CD4-positive, CD25-positive, alpha-beta regulatory T cell (primary cell): ENCODE data around the gene CDH23. TPM values are rescaled to one million over a fixed set of nuclear protein-coding genes. Genes with fewer than 3 reads are reported as not detected.

ENCODE experiments used
- ATAC-seq, 2 donors: fragments of 150-1000 bp; cut with Tn5 transposase; one replicate each; pipeline ENCODE4 v1.10.0; 2021; ENCODE audit warnings: low read depth in 2 of 2, moderate number of reproducible peaks in 2 of 2, moderate library complexity in 1 of 2
- DNase-seq, 3 donors: peaks; one replicate each; pipeline versions ENCODE4 v3.0.0 to v3.0.0-alpha.2; 2012 to 2022; ENCODE audit warnings: mixed read lengths in 1 of 3
- H3K27ac ChIP-seq: one replicate; pipeline ENCODE4 v1.7.0; 2013; ENCODE audit warnings: mild to moderate bottlenecking, low read length; ENCODE audit not compliant: insufficient read depth, poor library complexity, severe bottlenecking
- H3K27me3 ChIP-seq: one replicate; pipeline ENCODE4 v1.7.0; 2013; ENCODE audit warnings: low read length; ENCODE audit not compliant: control insufficient read depth, insufficient read depth
- H3K36me3 ChIP-seq: one replicate; pipeline ENCODE4 v1.7.0; 2013; ENCODE audit warnings: mild to moderate bottlenecking, low read length, moderate library complexity; ENCODE audit not compliant: control insufficient read depth, insufficient read depth
- H3K4me1 ChIP-seq: 2 replicates; pipeline ENCODE4 v1.7.0; 2013; ENCODE audit warnings: mild to moderate bottlenecking, low read length; ENCODE audit not compliant: insufficient read depth, control insufficient read depth, poor library complexity, severe bottlenecking
- H3K4me3 ChIP-seq: one replicate; pipeline ENCODE4 v1.7.0; 2013; ENCODE audit warnings: low read depth, mild to moderate bottlenecking, low read length, moderate library complexity
- H3K9me3 ChIP-seq, 2 experiments: 1 replicate in 1 of 2; 2 replicates in 1 of 2; pipeline ENCODE4 v1.7.0; 2013; ENCODE audit warnings: low read length in 2 of 2, mild to moderate bottlenecking in 1 of 2, moderate library complexity in 1 of 2; ENCODE audit not compliant: control insufficient read depth in 2 of 2
- H3K27ac Mint-ChIP-seq, 3 donors: one replicate each; pipeline ENCODE4 v1.8.0; 2020 to 2022; ENCODE audit warnings: mild to moderate bottlenecking in 3 of 3, mixed read lengths in 3 of 3, moderate library complexity in 2 of 3
- H3K27me3 Mint-ChIP-seq: one replicate; pipeline ENCODE4 v1.8.0; 2022; ENCODE audit warnings: mild to moderate bottlenecking, mixed read lengths
- H3K36me3 Mint-ChIP-seq: one replicate; pipeline ENCODE4 v1.8.0; 2020; ENCODE audit warnings: mixed read lengths
- H3K4me1 Mint-ChIP-seq, 4 donors: one replicate each; pipeline ENCODE4 v1.8.0; 2020 to 2022; ENCODE audit warnings: mixed read lengths in 4 of 4, mild to moderate bottlenecking in 1 of 4
- H3K4me3 Mint-ChIP-seq, 4 donors: one replicate each; pipeline ENCODE4 v1.8.0; 2020 to 2022; ENCODE audit warnings: mild to moderate bottlenecking in 4 of 4, mixed read lengths in 4 of 4, moderate library complexity in 3 of 4
- H3K9me3 Mint-ChIP-seq, 7 donors: one replicate each; pipeline ENCODE4 v1.8.0; 2020 to 2022; ENCODE audit warnings: mixed read lengths in 7 of 7, mild to moderate bottlenecking in 3 of 7, moderate library complexity in 2 of 7
- polyA plus RNA-seq, 4 donors: library from polyadenylated mRNA; unstranded; fragments of 300-500 nt; fragmentation: Illumina TruSeq; gene quantifications; one replicate each; pipeline ENCODE4 v1.2.3, GENCODE V29; 2021
- total RNA-seq: library from RNA; stranded (reverse); gene quantifications from one replicate; pipeline ENCODE4 v1.2.3, GENCODE V29; 2022

Gene CDH23
- total and polyA plus RNA-seq, 5 donors from 2014 or later: 0.17 to 5.6 (median 1.1) TPM

DNA sequence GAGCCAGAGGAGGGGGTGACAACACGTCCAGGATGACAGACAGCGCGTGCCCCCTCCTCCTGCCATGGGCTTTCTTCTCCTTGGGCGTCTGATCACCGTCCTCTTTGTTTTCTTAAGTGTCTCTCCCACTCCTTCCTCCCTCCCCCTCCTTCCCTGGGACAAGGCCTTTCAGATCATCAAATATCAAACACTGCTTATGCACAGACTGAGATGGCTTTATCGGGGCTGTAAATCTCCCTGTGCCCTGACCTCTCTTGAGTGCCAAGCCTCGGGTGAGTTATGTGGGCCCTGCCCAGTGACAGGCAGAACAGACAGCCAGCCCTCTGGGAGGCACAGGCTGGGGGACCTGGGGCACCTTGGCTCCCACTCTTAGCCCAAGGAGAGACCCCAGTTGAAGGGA lies 206.4 kb downstream of the CDH23 start:
- Mint-ChIP-seq H3K27me3 (peaks cover 4% of the 10 kb centered on the region), H3K4me1 (no peaks in the 10 kb centered on the region), H3K4me3 (no peak overlapping the region), H3K27ac (no peak overlapping the region), H3K9me3 (no peaks in the 10 kb centered on the region), H3K36me3 (no peaks in the 10 kb centered on the region)
- Histone ChIP-seq H3K27me3 (no peaks in the 10 kb centered on the region), H3K4me1 (no peaks in the 10 kb centered on the region), H3K36me3 (no peaks in the 10 kb centered on the region), H3K9me3 (no peaks in the 10 kb centered on the region), H3K27ac (no peak overlapping the region), H3K4me3 (no peak overlapping the region)
- no peak for DNase-seq
- no peak for ATAC-seq

DNA sequence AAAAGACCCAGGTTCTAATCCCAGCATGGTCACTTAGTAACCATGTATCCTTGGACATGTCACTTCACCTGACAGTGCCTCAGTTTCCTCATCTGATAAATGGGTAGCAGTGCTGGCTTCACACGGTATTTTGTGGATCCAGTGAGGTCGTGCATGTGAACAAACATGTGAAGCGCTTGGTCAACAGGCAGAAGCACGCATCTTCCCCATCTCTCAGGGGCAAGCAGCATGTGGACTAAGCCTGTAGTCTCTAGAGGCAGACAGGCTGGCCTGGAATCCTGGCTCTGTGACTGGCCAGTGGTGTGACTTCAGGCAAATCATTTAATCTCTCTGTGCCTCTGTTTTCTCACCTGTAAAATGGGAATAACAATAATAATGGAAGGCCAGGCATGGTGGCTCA lies 207.0 kb downstream of the CDH23 start:
- Mint-ChIP-seq H3K4me3 (no peak overlapping the region), H3K4me1 (no peaks in the 10 kb centered on the region), H3K36me3 (no peaks in the 10 kb centered on the region), H3K9me3 (no peaks in the 10 kb centered on the region), H3K27ac (no peak overlapping the region), H3K27me3 (peaks cover 4% of the 10 kb centered on the region)
- H3K4me3 ChIP-seq: no peak overlapping the region
- H3K27me3 ChIP-seq: no peaks in the 10 kb centered on the region
- ATAC-seq (no peak), DNase-seq (no peak)
- H3K36me3 ChIP-seq: no peaks in the 10 kb centered on the region
- H3K4me1 ChIP-seq: no peaks in the 10 kb centered on the region
- H3K9me3 ChIP-seq: no peaks in the 10 kb centered on the region
- H3K27ac ChIP-seq: no peak overlapping the region

DNA sequence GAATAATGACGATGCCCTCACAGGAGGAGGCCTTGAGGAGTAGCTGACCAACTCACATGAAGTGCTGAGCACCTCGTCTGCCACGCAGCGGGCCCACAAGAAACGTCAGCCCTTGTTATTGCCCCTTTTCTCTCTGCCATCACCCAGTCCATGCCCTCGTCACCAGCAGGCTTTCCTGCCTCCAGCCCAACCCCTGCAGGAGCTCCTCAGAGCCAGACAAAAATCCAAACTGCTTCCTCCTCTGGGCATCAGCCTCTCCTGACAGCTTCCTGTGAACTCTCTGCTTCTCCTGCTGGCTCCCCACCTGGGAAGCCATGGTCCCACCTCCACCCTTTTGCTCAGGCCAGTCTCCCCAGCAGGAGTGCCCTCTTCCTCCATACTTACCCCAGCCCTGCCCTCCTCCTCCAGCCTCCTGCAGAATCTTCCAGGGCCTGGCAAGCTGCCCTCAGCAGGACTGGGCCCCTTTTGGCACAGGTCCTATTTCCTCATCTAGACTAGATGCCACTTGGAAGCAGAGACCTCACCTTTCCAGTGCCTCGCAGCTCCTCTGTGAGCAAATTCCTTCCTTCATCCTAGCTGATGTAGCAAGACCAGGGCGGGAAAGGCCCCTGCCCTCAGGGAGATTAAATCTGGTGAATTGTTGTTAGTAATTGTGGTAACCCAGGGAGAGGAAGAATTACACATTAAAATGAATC lies 207.8 kb downstream of the CDH23 start:
- H3K27ac ChIP-seq: no peak overlapping the region
- Mint-ChIP-seq H3K9me3 (no peaks in the 10 kb centered on the region), H3K4me1 (peaks cover 0 to 3% (median 0%) of the 10 kb centered on the region in 4 donors), H3K36me3 (no peaks in the 10 kb centered on the region), H3K27me3 (peaks cover 4% of the 10 kb centered on the region), H3K27ac (peak overlapping the region in 1 of 3 donors; percentile 68), H3K4me3 (no peak overlapping the region)
- H3K4me1 ChIP-seq: no peaks in the 10 kb centered on the region
- H3K4me3 ChIP-seq: no peak overlapping the region
- no peaks in the 10 kb centered on the region for H3K9me3 ChIP-seq
- no peak for DNase-seq
- H3K36me3 ChIP-seq: no peaks in the 10 kb centered on the region
- ATAC-seq: no peak
- H3K27me3 ChIP-seq: no peaks in the 10 kb centered on the region

DNA sequence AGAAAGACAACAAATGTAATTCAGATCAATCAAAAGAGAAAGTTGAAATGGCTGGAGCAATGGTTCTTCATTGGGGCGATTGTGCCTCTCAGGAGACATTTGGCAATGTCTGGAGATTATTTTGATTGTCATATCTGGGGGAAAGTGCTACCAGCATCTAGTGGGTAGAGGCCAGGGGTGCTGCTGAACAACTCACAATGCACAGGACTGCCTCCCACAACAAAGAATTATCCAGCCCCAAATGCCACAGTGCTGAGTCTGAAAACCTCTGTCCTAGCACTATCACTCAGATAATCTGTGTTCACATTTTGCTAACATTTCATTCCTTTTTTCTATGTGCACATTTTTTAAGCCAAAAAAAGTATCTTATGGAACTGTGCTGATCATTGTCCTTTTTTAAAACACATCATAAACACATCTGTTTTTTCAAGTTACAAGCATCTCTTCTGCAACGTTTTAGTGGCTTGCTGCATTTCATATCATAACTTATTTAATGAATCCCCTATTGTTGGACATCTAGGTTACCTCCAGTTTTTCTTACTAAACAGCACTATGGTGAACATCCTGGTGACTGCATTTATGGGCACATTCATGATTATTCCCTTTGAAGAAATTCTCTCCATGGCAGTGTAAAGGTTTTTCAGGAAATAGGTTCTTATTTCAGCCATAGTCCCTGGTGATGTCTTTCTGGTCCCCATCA lies 208.7 kb downstream of the CDH23 start:
- Mint-ChIP-seq H3K27me3 (peaks cover 4% of the 10 kb centered on the region), H3K27ac (no peak overlapping the region), H3K9me3 (no peaks in the 10 kb centered on the region), H3K36me3 (no peaks in the 10 kb centered on the region), H3K4me1 (peaks cover 0 to 3% (median 0%) of the 10 kb centered on the region in 4 donors), H3K4me3 (no peak overlapping the region)
- ATAC-seq (no peak), DNase-seq (no peak)
- no peak overlapping the region for H3K27ac ChIP-seq
- no peak overlapping the region for H3K4me3 ChIP-seq
- H3K36me3 ChIP-seq: no peaks in the 10 kb centered on the region
- H3K27me3 ChIP-seq: no peaks in the 10 kb centered on the region
- no peaks in the 10 kb centered on the region for H3K9me3 ChIP-seq
- H3K4me1 ChIP-seq: no peaks in the 10 kb centered on the region

DNA sequence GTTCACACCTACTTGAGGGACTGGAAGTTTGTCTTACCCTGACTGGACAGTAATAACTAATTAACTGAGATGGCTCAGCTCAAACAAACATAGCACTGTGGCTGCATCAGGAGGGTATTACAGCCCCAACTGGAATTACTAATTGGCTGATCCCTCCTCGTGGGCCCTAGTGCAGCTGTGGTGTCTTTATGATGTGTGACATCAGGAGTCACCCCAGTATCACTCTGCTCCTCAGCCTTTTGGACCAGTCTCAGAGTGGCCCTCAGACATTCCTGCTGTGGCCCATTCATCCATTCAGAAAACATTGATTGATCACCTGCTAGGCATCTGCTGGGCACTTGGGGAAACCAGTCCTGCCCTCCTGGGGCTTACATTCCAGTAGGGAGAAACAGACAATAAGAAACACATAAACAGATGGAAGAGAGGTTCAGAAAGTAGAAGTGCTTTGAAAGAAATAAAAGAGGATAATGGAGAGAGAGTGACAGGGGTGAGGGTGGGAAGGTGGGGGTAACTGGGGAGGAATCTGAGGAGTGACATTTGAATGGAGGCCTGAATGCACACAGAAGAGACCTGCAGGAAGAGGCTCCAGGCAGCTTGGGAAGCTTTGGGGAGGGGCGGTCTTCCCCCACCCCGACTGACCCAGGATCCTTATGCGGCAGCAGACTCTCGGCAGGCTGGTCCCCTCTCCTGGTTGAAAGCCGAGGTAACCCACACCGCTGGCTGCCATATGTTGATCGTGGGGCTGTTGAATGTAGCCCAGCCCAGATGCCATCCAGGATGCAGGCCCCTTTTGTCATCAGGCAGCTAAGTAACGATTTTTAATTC lies 209.7 kb downstream of the CDH23 start:
- Histone ChIP-seq H3K4me3 (no peak overlapping the region), H3K27me3 (no peaks in the 10 kb centered on the region), H3K9me3 (no peaks in the 10 kb centered on the region), H3K4me1 (no peaks in the 10 kb centered on the region), H3K36me3 (no peaks in the 10 kb centered on the region), H3K27ac (no peak overlapping the region)
- DNase-seq: no peak
- Mint-ChIP-seq H3K4me3 (no peak overlapping the region), H3K27ac (no peak overlapping the region), H3K27me3 (no peaks in the 10 kb centered on the region), H3K9me3 (no peaks in the 10 kb centered on the region), H3K36me3 (no peaks in the 10 kb centered on the region), H3K4me1 (peaks cover 0 to 3% (median 0%) of the 10 kb centered on the region in 4 donors)
- no peak for ATAC-seq

DNA sequence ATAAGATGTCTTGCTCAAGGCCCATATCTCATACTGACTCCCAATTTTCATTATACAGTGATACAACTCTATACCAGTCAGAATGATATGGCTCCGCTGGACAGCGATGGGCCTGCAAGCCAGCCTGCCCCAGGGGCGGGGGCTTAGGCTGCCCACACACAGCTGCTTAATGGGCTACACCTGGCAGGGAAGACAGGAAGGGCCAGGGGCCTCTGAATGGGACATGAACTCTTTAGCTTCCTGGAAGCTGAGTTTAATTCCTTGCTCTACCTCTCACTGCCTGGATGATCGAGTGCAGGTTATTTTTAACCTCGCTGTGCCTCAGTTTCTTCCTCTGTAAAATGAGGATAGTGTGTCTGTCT lies 210.3 kb downstream of the CDH23 start:
- H3K9me3 ChIP-seq: no peaks in the 10 kb centered on the region
- Mint-ChIP-seq H3K36me3 (no peaks in the 10 kb centered on the region), H3K27me3 (no peaks in the 10 kb centered on the region), H3K27ac (no peak overlapping the region), H3K9me3 (no peaks in the 10 kb centered on the region), H3K4me1 (peaks cover 0 to 3% (median 0%) of the 10 kb centered on the region in 4 donors), H3K4me3 (no peak overlapping the region)
- H3K4me1 ChIP-seq: no peaks in the 10 kb centered on the region
- ATAC-seq (no peak), DNase-seq (no peak)
- H3K27ac ChIP-seq: no peak overlapping the region
- no peaks in the 10 kb centered on the region for H3K36me3 ChIP-seq
- H3K27me3 ChIP-seq: no peaks in the 10 kb centered on the region
- no peak overlapping the region for H3K4me3 ChIP-seq

DNA sequence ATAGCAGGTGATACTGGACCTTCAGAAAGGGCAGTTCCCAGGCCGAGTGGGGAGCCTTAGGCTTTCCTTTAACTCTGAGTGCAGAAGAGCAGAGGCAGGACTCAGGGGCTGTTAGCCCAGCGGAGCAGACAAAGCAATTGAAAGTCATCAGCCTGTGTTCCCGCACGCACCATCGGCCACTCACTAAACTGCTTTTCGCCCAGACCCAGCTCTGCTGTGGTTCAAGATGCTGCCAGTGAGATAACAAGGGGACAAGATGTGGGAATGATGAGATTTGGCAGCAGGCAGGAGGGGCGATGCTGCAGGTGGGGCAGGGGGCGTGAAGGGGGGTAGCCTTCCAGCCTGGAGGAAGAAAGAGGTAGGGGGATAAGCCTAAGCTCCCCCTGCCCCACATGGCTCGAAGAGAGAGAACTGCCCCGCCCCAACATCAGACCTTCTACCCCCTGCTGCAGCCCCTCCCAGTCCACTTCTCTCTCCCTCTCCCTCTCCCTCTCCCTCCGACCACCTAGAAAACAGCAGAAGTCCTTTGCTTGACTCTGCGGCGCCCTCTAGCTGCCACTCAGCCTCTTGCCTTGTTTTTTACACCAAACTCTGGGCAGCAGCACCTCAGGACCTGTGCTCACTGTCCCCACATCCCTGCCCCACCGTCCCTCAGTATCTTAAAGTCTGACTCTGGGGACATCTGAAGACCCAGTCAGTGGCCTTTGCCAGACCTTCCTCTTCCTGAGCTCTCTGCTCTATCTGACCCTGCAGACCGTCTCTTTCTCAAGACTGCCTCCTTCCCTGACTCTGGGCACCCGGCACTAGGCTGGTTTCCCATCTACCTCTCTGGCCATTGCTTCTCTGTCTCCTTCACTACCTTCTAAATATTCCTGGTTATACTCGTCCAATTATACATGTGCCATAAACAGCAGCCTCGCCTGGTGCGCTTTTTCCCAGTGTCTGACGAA lies 212.4 kb downstream of the CDH23 start:
- Mint-ChIP-seq H3K27me3 (no peaks in the 10 kb centered on the region), H3K27ac (peak overlapping the region in 2 of 3 donors; percentile 26 to 52), H3K4me3 (no peak overlapping the region), H3K36me3 (no peaks in the 10 kb centered on the region), H3K4me1 (peaks cover 0 to 3% (median 0%) of the 10 kb centered on the region in 4 donors), H3K9me3 (no peaks in the 10 kb centered on the region)
- Histone ChIP-seq H3K27me3 (no peaks in the 10 kb centered on the region), H3K4me1 (no peaks in the 10 kb centered on the region), H3K9me3 (no peaks in the 10 kb centered on the region), H3K4me3 (no peak overlapping the region), H3K36me3 (no peaks in the 10 kb centered on the region), H3K27ac (no peak overlapping the region)
- DNase-seq (peak; percentile 21 to 54 (median 31)), ATAC-seq (peak in 1 of 2 donors; percentile 31)
